GM19025 (cell line): ENCODE measurements around the gene C18orf63.

ENCODE experiments used
- ATAC-seq: cut with Tn5 transposase; IDR thresholded peaks from one replicate; pipeline ENCODE4 v1.9.1; 2021; ENCODE audit warnings: mild to moderate bottlenecking, low read depth, moderate library complexity; ENCODE audit not compliant: unreplicated experiment

The C18orf63 gene

DNA sequence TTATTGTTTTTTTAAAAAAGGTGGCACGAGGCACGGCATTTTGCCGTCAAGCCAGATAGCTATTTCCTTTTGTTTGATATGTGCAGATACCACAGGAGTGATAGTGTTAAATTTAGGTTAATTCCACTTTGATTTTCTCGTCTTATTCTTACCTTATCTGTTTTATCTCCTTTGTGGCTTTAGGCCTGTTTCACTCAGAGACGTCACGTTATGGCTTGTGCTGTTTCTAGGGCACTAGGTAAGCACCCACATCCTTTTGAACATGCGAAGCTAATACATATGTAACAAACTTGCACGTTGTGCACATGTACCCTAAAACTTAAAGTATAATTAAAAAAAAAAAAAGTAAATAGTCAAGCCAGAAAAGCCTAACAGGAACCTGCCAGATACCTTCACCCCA is 57.8 kb downstream of the C18orf63 start:
- ATAC-seq, result no peak

DNA sequence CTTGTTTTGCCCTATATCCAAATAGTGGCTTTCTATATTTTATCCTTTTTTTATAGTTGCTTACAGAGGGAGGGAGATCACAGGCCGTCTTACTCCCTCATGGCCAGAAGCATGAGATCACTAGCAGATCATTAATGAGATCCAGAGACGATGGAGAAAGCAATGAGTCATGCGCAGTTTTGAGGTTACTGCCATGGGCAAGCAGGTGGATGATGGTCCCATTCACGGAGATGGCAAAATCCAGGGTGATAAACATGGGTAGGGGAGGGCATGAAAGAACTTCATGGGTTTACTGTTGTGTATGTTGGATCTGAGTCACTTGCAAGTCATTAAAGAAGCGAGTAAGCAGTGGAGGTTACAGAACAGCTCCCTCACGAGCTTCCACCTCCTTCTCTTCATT is 60.4 kb downstream of the C18orf63 start:
- no peak for ATAC-seq

DNA sequence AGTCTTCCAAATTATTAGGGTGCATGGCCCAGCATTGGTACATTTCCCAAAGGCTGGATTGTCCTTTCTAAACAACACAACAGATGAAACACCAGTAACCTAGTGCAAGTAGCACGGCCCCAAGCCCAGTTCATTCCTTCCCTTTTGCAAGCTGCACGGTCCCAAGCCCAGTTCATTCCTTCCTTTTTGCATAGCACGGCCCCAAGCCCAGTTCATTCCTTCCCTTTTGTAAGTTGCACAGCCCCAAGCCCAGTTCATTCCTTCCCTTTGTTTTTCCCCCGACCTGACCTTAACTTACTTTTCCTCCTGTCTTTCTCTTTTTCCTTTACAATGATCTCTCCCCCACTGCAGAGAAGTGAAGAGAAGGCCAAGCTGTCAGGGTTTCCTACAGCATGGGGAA is 60.9 kb downstream of the C18orf63 start:
- no peak for ATAC-seq

DNA sequence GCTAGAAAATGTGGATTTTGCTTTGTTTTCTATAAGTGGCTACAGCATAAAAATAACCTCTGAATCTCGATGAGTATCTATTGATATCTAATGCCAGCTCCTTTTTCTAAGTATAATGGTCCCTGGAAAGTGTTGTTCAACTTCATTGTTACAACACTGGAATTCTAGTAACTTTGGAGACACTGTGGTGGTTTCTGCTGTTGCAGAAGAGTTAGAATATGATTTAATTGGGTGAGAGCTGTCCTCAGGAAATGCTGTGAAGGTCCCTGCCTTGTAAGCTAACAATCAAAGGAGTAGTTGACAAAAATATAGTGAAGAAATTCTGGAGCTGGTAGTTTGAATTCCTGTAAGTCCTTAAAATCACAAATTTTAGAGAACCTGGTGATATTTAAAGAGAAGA is 62.1 kb downstream of the C18orf63 start:
- no peak for ATAC-seq

DNA sequence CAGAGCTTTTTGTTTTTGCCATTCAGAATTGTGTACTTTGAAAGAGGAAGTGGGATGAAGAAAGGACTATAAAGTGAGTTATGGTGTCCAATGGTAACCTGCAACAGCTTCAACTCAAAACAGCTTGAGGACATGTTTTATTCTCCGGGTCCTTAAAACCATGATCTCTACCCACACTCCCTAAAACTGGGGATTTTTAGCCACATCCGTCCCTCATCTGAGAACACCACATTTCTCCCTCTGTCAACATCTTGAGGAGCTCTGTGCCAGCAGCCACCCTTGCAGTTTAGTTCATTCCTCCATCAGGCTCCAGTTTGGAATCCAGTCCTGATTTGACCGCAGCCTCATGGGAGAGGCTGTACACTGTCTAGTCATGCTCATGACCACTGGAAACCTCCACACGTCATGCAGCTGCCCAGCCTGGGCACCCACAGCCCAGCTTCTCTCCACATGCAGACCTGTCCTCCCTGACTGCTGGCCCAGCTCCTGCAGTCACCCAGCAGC is 62.6 kb downstream of the C18orf63 start:
- no peak for ATAC-seq

DNA sequence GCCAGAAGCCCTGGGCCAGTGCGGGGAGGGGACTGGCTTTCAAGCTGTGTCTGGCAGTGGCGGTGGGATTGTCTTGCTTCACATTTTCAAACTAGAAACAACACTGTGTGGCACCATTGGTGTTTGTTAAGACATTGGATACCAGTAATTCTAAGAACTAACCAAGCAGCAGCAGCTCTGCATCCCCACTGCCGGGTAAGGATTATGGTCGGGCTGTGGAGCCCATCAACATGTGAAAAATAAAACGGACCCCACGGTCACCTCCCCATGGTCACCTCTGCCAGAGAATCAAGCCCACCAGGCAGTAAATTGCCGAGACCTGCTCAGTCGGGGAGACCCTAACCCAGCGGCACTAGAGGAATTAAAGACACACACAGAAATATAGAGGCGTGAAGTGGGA is 65.3 kb downstream of the C18orf63 start:
- ATAC-seq, result no peak

DNA sequence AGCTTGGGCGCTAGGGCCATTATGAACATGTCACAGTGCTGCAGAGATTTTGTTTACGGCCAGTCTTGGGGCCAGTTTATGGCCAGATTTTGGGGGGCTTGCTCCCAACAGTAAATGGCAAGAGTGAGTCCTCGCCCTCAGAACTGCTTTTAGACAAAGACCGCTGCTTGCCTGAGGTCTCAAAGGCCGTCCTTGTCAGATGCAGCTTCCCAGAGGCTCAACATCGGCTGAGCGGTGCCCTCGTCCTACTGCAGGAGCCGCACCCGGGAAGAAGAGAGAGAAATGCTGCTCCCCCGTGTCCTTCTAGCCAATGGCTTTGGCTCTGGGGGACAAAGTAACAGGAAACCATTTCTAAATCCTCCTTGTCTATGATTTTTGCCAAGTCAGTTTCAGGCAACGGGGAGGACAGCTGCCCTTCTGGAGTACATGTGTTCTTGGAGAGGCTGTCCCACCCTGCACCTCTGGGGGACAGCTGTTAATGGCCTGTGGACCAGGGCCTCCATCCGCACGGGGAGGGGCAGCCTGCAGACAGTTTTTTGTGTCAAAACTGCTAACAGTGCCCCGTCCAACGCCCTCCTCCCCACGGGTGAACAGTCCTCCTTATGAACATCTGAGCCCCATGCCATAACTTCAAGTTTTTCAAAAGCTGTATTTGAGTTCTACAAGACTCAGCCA is 66.1 kb downstream of the C18orf63 start:
- ATAC-seq, result no peak

DNA sequence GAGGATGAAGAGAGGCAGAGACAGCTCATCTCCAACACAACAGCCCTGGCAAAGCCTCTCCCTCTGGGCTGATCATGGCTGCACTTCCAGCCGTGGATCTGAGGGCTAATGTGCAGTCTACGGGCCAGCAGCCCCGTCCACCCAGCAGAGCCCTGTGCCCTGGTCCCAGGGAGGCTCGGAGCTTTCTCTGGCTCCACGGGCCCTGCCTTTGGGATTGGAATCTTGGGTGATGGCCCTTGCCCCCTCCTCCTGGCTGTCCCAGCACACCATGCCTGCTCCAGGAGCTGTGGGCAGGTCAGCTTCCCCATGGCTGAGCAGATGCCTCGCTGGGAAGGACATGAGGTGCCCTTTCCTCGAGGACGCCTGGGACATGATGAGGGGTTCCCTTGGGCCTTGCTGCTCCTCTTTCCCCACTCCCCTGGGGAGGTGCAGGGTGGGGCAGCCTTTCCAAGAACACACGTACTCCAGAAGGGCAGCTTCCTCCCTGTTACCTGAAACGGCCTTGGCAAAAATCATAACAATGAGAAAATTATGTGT is 66.9 kb downstream of the C18orf63 start:
- ATAC-seq, result no peak

DNA sequence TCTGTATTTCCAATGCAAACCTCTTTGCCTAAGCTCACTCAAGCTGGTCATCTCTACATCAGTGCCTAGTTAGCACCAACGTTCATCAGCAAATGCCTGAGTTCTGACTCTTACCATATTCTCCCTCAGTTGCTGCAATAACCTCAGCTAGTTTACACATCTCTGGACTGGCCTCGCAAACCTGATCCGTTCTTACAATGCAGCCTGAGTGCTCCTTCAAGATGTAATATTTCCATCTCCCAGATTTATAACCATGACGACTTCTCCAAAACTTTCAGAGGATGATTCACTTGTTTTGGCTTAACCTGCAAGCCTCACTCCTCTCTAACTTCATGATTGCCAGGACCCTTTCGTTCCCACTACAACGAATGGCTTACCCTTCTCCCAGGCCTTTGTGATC is 71.7 kb downstream of the C18orf63 start:
- ATAC-seq, result no peak

DNA sequence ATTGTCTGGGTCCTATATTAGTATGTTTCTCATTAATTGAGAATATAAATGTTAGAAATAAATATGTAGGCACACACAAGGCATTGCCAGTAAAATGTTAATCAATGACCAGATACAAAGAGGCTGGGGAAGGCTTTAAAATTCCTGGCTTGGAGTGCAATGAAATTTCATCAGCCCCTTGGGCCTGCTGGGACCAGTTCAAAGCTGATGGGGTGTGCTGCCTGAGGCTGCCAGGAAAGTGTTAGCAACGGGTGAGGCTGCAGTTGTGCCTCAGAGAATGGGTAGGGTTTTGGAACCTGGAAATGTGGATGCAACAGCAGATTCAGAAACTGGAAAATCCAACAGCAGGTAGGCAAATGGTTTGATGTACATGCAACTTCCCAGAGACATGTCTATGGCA is 72.6 kb downstream of the C18orf63 start:
- ATAC-seq, result no peak

DNA sequence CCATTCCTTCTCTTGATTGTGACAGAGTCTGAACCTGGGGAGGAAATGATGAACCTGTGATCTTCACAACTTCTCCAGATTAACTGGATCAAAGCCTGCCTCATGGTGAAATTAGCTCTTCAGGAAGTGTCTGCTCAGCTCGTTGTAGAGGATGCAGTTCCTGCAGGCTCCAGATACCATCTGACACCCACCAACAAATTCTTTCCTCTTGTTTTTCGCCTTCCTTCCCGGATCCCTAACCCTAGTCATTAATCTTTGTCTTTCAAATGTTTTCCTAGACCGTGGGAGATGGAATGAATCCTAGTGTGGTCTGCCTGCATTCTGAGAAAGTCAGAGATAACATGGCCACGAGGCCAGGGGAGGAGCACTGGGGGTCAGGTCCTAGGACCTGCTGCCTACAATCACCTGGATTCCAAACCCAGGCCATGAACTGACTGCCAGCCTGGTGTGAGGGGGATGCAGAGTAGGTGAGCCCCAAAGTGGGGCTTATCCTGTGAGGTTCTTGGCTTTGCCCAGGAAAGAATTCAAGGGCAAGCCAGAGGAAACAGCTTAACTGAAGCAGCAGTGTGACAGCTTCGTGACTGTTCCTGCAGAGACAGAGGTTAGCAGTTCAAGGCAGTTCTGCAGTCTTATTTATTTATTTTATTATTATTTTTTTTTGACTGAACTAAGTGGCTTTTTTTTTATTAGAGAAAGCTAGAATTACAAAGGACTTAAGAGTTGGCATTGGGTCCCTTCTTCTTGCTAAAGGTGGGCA is 73.7 kb downstream of the C18orf63 start:
- ATAC-seq, result no peak

DNA sequence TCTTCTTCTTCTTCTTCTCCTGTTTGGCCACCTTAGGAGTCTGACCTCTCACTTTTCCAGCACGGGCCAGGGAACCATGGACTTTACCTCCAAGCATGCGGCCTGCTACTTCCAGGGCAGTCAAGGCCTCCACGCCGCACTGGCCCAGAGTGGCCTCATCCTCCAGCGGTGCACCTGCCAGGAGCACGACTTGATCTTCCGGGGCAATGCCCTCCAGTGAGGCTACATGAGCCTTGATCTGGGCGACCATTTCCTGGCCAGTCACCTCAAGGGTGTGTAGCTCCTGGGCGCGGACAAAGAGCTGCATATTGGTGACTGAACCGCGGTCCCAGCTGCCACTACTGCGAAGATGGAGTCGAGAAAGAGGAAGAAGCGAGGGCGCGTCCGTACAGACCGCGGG is 74.4 kb downstream of the C18orf63 start:
- no peak for ATAC-seq

DNA sequence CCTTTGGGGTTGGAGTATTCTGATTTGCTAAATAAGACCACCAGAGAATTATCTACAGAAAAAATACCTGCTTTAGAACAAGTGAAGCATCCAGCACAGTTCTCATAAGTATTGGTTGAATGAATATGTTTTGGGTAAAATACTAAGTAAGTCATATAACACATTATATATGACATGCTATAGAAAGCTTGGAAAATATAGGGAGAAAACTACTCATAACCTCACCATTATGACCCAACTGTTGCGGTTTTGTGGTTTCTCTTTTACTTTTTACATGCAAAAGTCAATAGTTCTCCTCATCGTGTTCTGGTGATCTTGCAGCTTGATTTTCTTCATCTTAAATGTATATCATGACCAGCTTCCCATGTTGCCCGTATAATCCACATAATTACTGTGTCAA is 75.3 kb downstream of the C18orf63 start:
- no peak for ATAC-seq

DNA sequence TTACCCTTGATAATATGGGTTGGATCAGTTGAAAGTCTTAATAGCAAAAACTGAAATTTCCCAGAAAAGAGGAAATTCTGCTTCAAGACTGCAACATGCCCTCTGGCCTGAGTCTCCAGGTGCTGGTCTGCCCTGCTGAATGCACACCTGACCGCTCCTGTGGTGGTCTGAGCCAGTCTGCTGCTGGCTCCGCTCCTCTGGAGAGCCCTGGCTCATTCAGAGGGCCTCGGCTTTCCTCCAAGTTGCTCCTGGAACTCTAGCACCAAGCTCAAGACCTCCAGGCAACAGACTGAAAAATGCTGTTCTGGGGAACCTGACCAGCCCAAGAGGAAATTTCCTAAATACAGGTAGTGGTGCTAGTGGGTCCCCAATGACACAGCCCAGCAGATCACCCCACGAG is 76.7 kb downstream of the C18orf63 start:
- no peak for ATAC-seq

DNA sequence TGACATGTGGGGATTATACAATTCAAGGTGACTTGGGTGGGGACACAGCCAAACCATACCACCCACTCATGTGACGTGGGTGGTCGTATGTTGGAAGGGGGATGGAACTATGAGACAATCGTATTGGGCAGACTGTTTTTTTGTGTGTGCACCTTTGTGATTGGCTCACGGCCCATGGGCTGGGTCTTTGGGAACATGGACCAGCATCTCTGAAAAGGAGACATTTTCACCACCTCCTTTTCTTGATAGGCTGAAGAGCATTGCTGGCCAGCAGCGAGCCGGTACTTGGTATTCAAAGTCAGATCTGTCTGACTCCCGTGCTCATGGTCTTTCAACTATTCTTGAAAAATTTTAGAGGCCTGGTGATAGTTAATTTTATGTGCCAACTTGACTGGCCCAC is 79.4 kb downstream of the C18orf63 start:
- no peak for ATAC-seq

DNA sequence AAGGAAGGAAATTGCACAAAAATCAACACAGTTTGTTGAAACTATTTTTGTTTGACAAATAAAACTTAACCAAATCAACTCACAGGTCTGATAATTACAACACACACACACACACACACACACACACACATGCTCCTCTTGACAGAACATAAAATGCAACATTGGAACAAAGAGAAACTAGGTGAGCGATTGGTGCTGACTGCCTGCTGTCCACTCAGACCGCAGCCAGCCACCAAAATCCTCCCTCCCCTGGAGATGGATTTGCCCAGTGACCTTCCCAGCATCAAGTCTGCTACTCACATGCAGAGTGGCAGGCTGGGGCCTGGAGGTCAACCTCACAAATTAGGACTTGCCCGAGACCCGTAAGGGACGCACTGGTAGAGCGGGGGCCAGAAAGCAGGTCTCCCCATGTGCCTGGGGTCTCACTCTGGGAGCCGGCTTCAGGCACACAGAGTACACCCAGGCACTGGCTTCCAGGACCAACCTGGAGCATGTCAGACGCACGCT is 80.1 kb downstream of the C18orf63 start:
- ATAC-seq, result no peak

DNA sequence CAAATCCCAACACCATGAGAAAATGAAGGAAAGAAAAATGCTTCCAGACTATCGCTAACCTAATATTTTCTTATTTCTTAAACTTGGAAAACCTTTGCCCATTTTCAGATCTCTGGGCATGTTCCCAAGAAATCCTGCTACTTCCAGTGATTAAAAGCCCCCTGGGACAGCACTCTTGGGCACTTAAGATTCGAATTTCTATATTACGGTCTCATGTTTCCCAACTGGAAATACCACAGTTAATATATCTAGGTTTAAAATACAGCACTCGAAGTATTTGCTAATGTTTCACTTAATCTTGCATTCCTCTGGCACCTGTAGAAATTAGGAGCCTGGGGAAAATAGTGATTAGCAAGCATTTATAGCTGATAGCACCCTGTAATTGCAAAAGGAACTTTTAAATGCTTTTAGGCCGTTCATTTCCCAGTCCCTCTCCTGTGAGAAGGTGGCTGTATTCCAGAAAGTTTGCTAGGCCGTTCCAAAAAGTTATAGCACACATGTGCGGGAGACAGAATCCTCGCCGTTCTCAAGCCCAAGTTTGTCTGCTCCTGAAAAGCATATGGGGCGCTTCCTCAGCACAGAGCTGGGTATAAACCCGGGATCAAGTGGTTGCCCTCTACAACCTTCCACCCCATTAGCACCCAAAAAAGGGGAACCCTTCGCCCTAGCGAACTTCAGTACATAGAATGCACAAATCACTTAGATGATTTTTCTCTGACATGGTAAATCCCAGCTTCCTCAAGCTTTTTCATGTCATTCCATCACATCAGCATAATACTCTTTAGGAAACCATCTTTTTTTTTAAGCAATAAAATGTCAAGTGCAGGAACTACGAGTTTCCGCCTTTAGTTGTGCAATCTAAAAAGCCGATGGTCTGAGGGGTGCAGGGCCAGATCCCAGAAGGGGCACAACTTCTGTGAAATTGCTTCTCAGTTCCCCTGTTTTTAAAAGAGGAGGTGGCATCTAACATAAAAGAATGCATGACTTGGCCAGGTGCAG is 80.8 kb downstream of the C18orf63 start:
- ATAC-seq, result no peak

DNA sequence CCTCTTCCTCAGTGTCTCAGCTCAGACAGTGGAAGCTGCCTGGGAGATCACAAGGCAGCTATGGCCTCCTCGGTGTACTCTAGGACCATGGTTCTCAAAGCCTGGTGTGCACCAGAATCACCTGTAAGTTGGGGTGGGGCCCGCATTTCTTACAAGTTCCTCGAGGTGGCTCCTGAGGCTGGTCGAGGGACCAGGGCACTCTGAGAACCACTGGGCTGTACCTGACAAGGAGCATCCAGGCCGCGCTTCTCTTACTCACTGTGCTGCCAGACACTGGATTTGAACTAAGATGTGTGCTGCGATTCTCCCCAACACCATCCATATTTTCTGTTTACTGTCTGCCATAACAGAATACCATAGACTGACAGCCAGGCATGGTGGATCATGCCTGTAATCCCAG is 81.9 kb downstream of the C18orf63 start:
- ATAC-seq, result no peak

DNA sequence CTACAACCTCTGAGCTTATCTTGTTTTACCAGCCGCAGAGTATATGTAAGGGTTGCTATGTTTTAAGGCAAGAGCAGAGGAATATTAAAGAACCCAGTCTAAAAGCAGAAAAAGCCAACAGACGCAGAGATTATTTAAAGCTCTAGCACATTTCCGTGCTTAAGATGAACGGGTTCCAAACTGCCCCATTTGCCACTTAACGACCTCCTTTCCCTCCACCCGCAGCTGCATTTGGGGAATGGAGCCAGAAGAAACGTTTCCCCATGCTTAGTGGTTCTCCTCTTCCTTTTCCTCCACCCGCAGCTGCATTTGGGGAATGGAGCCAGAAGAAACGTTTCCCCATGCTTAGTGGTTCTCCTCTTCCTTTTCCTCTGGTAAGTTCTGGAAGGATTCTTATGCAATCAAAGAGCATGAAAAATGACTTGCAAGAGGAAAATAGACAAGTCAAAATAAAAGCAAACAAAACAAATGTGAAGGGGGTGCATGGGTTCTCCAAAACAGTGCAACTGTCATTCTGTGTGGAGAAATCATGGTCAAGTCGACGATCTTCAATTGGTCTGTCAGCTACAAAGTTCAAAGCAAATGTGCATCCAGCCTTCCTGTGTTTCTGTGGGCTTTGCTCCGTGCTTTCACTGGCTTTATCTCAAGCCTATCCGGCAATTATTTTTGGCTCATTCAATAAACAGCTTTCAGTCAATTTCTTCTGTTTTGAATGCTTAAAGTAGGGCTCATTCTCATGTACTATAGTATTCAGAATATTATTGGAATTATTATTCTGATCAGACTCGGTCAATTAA is 83.7 kb downstream of the C18orf63 start:
- no peak for ATAC-seq

DNA sequence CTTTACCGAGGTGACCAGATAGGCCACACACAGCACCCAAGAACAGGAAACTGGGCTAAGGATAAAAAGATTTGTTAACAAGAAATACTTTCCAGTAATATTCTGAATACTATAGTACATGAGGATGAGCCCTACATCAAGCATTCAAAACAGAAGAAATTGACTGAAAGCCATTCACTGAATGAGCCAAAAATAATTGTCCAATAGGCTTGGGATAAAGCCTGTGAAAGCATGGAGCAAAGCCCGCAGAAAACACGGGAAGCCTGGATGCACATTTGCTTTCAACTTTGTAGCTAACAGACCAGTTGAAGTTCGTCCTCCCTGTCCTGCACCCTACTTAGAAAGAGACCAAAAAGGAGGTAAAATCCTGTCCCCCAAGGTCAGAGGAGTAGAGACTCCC is 85.2 kb downstream of the C18orf63 start:
- no peak for ATAC-seq
